ENCODE measurements around the gene GNRHR.
"Not testable (repeated sequence)": the region's sequence is repeated elsewhere in the genome, so short reads cannot be mapped to it uniquely, and the experiment has no call there.

Gene GNRHR, protein sequence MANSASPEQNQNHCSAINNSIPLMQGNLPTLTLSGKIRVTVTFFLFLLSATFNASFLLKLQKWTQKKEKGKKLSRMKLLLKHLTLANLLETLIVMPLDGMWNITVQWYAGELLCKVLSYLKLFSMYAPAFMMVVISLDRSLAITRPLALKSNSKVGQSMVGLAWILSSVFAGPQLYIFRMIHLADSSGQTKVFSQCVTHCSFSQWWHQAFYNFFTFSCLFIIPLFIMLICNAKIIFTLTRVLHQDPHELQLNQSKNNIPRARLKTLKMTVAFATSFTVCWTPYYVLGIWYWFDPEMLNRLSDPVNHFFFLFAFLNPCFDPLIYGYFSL

DNA sequence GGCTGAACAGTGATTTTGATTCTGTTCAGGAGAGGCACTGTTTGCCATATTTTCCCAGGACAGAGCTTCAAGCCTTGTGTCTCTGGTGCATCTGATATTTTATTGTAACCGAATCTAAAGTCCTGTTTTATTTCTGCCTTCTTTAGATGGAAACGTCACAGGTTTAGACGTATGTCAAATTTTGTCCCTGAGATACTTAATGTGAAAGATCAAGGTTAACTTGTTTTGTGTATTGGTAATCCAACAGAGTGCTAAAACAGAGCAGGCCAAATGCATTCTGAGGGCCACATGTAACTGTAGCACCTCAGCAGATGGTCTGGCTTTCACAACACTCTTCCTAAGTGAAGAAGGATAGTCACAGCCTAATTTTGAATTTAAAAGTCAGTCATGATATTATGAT lies at the start of gene GNRHR:
Gene GNRHR, minus strand, starts transcription at position 101 of the 400 bp plus-strand sequence. Its CDS starts 53 bp downstream, at position 48.
- DNase-seq (ENCODE audit: low read depth in 2 of 2), result no peak

DNA sequence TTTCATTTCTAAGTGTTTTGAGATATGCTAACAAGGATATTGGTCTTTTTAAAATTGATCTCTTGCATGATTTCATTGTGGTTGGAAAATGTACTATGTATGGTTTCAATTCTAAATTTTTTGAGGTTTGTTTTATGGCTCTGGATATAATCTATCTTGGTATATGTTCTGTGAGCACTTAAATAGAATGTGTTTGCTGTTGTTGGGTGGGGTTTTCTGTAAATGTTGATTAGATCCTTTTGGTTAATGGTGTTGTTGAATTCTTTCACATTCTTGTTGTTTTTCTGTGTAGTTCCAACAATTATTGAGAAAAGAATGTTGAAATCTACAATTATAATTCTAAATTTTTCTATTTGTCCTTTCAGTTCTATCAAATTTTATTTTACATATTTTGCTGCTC lies 42.6 kb upstream of the GNRHR start:
- DNase-seq (ENCODE audit: low read depth in 2 of 2), result no peak

DNA sequence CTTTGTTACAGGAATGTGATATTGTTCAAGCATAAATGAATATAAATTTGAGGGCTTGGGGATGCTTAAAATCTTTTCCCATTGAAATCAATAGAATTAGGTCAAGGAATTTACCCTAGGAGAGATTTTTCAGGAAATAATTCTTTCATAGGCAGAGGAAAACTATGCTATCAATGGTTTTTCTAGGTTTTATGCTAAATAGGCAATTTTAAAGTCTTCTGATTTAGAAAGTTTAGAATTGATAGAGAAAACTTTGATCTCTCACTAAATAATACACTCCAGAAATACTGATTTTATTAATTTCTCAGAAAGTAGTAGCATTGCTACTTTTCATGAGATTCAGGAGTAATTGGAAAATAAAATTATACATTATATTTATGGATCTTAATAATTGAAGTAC lies 36.5 kb upstream of the GNRHR start:
- no peak for DNase-seq (ENCODE audit: low read depth in 2 of 2)

DNA sequence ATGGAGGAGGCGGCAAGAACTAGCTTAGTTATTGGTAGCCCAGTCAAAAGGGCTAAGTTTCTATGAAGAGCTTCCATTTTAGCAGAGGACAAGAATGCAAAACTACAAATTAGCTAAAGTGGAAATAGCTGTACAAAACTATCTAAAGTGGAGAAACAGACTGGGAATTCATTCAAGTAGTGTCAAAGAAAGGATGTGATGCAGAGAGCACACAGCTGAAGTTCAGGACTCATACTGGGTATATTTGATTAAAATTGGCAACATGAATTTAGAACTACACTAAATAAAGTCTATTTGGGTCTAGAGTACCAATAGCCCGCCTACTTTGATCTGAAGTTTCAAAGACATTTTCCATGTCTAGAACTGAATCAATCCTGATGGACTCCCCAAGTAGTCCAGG lies 33.1 kb upstream of the GNRHR start:
- DNase-seq (ENCODE audit: low read depth in 2 of 2), result no peak

DNA sequence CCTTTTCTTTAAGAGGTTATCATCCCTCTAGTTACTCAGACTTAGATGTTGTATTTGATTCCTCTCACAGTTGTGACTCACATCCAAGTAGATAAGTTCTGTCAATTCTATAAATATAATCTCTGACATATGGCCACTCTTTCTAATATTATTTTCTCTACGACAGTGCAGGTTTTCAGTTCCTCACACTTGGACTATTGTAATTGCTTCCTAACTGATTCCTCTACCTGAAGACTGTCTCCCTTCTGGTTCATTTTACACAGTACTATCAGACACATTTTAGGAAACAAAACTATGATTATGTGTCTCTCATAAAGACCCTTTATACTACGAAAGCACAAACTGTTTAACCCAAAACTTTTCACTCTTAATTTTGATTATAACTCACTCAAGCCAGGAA lies 31.3 kb upstream of the GNRHR start:
- DNase-seq (ENCODE audit: low read depth in 2 of 2), result no peak

DNA sequence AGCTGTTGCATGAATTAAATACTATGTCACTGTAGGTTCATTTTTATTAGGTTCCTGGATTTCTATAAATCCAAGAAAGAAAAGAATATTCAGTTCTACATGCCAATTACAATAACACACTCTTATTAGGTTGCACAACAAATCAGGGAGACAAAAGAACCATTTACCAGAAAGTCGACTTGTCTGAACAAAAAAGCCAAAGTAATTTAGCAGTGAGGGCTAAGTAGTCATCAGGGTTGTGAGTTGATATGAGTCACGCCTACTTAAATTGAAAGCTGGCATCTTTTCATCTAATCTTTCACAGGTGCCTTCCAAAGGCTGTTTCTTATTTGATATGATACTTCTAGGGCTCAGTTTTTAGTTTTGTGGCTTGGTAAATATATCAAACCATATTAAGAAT lies 25.4 kb upstream of the GNRHR start:
- no peak for DNase-seq (ENCODE audit: low read depth in 2 of 2)

DNA sequence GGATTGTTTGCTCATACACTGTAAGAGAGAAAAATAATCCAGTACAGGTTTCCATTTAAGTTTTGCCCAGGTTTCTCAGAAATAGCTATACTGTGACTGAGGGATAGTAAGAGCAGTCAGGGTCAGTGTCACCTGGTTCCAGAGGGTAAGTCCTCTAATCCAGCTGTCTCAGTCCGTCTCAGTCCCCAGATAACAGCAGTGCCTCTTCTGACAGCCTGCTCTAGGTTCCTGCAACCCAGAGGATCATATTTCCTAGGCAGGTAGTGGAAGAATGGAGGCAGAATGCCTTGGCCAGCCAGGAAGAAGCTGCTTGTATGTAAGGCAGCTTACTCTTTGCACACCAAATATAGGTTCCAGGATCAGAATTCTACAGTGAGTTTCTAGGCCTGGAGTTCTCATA lies 22.6 kb upstream of the GNRHR start:
- no peak for DNase-seq (ENCODE audit: low read depth in 2 of 2)

DNA sequence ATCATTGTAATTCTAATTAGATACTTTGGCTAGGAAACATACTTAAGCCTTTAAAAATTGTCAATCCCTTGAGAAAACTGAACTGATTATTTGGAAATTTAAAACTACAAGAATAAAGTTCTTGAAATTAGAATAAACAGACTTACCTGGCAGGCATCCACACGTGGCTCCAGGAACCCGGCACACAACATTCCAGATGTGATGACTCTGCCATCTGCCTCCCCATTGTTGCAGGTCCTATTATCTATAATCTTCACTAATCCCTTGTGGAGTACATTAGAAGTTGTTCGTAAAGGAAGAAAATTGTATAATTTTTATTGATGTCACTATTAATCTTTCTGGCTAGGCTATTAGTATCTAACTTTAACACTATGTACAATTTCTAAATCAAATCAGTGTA lies 16.2 kb upstream of the GNRHR start:
- DNase-seq (ENCODE audit: low read depth in 2 of 2), result no peak

DNA sequence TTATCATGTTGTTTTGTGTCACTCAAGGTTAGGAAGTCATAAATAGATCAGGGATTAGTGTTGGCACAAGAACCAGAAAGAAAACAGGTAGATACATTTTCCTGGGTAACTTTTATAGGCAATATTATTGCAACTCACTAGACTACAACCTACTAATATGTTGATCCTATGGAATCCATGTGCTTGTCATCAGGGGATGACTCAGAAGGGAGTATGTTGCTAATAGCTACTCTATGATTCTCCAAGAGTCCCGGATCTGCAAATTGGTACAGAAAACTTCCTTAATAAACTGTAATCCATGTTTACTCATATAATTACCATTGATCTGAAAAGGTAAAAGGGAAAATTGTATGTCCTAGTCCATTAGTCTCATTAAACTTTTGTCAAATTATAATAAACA lies 11.7 kb upstream of the GNRHR start:
- no peak for DNase-seq (ENCODE audit: low read depth in 2 of 2)

DNA sequence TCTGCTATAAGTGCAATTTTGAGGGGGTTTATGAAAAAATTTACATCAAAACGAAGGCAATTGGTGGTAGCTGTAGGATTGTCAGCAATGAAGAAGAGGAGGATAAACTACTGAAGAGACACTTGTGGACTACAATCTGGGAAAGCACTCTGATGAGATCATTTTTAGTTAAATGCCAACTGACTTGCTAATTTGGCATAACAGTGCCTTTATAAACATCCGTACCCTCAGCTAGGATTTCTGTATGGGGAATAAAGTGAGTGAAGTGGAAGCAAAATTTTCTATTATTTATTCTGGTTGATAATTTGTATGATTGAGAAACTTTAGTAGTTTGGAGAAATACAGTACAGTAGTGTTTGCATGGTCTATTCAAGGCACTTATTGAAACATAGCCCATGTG lies 11.2 kb upstream of the GNRHR start:
- DNase-seq (ENCODE audit: low read depth in 2 of 2), result no peak

DNA sequence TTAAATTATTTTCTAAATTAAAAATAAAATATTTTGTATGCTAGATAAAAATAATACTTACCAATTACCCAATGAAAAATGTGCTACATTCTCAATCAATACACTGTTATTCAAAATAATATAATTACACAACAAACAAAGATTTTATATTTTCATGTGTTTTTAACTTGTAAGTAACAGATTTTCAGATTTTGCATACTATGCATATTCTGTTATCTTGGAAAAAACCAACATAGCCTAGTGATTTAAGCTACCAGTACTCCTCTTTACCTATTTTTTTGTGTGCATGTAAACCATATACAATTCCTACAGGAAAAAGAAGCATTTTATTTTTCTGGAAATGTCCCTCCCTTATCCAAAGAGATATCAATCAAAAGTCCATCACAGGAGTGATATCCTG lies 10.0 kb upstream of the GNRHR start:
- no peak for DNase-seq (ENCODE audit: low read depth in 2 of 2)

DNA sequence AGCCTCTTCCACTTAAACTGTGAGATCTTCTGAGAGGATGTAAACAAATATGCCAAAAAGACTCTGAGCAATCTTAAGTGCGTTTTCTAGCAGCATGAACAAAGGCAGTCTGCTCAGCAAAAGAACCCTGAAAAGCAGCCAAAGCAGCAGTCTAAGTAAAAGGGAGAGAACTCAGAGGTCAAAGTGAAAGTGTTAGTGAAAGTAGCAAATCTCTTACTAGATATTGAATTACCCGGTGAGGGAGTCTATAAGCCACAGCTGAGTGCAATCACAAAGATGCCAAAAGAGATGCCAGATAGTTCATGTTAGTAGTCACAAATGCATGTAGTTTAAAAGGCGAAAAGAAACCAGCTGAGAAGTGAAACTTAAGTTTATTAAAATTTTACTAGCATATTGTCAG lies 7.9 kb upstream of the GNRHR start:
- no peak for DNase-seq (ENCODE audit: low read depth in 2 of 2)

DNA sequence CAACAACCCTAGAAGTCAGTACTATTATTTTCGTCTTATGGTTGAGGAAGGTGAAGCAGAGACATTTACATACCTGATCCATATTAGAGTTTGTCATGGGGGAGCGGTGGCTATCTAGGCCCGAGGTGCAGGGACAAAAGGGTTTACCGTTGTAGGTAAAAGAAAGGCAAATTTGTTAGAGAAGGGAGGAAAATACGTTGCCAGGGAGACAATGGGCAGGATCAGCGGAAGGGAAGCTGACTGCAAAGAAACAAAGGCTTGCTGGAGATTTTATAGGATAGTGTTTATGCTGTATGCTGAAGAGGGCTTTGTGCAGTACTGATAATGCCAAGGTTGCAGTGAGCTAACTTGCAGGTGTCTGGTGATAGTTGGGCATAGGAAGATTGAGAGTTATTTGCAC lies 2.8 kb upstream of the GNRHR start:
- DNase-seq (ENCODE audit: low read depth in 2 of 2), result not testable (repeated sequence)

DNA sequence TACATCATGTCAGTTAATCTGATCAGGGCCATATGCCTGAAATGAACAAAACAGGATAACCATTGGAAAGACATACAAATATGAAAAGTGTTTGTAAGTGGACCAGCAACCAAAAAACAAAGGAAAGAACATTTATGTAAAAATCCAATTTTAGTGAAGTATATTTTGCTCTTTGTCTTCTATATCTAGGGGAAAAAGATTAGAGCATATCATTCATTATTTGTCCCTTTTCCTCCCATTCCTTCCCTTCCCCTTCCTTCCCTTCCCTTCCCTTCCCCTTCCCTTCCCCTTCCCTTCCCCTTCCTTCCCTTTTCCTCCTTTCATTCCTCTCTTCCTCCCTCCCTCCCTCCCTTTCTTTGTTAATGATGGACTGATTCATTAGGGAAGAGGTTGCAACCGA lies 1.8 kb upstream of the GNRHR start:
- no peak for DNase-seq (ENCODE audit: low read depth in 2 of 2)

DNA sequence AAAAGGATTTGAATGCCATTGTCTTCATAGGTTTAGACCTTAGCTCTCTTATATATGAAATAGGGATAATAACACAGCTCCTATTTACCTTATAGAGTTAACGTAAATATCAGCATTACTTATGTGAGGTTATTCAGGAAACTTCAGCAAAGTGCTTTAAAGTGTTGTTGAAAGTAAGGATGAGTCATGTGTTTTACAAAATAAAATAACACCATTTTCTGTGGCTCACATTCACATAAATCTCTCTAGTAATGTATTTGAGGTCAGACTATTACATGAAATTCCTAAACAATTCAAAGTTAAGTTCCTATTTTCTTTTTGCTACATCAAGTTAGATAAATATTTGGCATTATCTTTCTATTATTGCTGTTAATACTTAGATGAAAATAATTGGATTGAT lies 2.9 kb downstream of the GNRHR start:
- no peak for DNase-seq (ENCODE audit: low read depth in 2 of 2)

DNA sequence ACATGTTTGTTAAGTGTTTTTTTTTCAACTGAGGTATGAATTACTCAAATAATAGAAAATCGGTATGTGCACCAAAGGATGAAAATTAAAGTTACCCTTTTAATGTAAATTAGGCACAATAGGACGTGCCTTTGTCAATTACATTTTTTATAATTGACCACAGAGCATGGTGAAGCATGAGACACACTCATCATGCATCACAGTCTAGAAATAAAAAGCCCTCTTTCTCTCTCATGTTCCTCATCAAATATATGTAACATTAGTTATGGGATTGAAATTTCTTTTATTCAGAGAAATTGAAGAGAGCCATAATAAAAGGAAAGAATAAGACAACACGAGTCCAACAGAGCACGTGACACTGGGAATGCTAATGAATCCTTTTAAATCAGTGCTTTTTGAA lies 3.5 kb downstream of the GNRHR start:
- no peak for DNase-seq (ENCODE audit: low read depth in 2 of 2)

DNA sequence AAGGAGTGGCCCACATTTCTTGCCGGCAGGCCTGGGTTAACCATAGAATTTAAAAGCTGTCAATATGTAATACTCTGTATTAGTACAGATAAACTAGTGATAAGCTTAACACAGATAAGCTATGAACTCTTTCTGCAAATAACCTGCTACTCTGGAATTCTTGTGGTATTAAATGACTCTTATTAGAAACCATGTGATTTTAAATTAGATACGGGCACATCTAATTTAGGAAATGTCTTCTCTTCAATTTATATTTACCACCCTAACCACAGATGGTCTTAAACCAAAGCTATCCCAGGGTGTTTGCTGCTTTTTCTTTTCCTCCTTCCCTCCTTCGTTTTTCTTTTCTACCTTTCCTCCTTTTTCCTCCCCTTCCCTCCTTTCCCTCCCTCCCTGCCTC lies 4.9 kb downstream of the GNRHR start:
- DNase-seq (ENCODE audit: low read depth in 2 of 2), result no peak

DNA sequence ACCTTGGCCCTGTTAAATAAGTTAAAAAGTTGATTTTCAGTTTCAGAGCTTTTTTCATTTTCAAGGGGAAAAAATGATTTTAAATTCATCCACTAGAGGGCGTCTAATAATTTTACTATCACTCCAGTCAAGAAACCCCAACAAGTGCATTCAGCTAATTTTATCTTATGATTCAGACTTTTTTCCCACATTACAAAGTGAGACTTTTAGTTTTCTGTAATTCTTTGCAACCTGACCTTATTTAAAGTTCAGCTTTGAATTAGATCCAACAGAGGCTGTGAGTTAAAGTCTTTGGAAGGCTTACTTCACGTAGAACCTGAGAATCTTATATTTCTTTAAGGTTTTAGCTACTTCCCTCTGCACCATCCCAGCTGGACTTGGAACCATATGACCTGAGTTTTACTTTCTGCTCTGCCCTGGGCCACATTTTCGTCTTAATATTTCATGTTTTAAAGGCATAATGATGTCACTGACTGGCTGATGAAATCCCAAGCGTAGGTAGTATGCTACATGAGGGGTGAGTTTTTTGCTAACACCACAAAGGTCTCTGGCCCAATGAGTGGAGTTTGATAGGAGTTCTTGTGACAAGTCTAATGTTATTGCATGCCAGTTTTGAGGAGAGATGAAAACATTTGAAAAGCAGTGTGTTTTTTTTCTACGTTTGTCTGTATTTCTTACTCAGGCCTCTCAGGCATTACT lies 7.2 kb downstream of the GNRHR start:
- no peak for DNase-seq (ENCODE audit: low read depth in 2 of 2)

DNA sequence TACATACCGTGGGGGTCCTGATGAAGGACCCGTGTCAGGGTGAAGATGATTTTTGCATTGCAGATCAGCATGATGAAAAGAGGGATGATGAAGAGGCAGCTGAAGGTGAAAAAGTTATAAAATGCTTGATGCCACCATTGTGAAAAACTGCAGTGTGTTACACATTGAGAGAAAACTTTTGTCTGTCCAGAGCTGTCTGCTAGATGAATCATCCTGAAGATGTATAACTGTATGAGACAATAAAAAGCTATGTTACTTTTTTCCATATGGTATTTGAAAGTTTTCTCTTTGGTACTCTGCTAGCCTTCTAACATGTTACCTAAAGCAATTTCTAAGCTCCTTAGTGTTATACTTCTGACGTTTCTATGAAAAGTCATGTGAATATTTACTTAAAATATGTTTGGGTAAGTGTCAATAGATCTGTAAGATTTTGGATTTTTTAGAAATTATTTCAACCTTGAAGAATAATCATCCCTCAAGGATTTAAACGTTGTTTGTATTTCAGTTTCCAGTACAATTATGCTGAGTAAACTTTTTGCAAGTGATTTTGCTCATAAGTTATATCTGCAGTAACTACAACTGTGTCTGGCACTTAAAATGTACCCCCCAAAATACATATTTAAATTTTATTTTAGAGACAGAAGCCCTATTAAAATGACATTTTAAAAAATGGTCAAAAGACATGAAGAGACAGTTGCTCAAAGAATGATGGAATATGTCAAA lies 9.5 kb downstream of the GNRHR start:
- no peak for DNase-seq (ENCODE audit: low read depth in 2 of 2)

DNA sequence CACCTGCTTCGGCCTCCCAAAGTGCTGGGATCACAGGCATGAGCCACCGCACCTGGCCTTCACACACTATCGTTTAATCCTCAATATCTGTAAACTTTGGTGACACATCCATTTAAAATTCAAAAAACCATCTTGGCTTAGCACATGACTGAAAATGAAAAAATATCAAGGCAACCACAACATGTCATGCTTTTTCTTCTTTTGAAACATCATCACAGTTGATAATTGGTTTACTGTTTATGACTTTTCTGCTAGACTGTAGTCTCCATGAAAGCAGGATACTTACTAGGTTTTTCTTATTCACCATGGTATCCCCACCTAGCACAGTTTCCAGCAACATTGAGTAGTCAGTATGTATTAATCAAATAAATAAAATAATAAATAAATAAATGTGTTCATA lies 11.0 kb downstream of the GNRHR start:
- DNase-seq (ENCODE audit: low read depth in 2 of 2), result no peak

DNA sequence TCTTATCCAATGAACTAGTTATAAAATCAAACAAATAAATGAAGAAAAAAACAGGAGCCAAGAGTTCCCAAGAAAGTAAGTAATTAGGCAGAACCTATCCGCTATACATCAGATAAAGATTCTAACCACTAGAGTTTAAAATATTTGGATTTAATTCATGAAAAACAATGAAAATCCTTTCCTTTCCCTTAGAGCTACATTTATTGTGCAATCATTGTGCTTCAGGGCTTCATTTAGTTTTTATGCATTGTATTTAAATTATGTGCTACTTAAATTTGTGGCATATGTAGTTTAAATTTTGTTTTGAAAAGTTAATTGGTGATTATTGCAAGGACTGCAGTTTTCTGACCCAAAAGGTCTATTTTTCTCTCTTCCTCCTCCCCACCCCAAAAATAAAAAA lies 17.9 kb downstream of the GNRHR start:
- no peak for DNase-seq (ENCODE audit: low read depth in 2 of 2)

DNA sequence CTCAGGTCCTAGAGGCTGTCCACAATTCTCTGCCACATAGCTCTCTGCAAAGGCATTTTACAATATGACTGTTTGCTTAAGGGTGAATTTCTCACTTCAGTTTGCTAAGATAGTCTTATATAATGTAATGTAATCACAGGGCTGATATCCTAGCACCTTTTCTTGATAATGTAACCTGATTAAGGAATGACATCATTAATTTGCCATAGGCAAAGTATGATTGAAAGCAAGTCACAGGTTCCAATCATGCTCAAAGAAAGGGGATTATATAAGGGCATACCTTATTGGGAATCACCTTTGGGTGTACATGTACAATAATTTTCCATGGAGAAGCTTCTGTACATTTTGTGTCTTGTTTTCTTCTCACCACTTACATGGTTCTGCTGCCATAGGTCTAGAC lies 18.9 kb downstream of the GNRHR start:
- DNase-seq (ENCODE audit: low read depth in 2 of 2), result no peak

DNA sequence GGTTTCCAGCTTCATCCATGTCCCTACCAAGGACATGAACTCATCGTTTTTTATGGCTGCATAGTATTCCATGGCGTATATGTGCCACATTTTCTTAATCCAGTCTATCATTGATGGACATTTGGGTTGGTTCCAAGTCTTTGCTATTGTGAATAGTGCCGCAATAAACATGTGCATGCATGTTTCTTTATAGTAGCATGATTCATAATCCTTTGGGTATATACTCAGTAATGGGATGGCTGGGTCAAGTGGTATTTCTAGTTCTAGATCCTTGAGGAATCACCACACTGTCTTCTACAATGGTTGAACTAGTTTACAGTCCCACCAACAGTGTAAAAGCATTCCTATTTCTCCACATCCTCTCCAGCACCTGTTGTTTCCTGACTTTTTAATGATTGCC lies 23.7 kb downstream of the GNRHR start:
- DNase-seq (ENCODE audit: low read depth in 2 of 2), result not testable (repeated sequence)

Measured in stimulated activated CD4-positive, alpha-beta T cell treated with anti-CD3 and anti-CD28 coated beads, Interleukin-4, amount 100 ng/mL, for 48 hours (primary cell).